GM12892 (cell line): Measurements from ENCODE around the gene VPS33B.

Experiments used
- DNase-seq: peaks from one replicate; pipeline ENCODE4 v3.0.0; 2011; ENCODE audit not compliant: insufficient read length
- FAIRE-seq: peaks from 2 replicates; lab custom pipeline; 2011; peaks lifted over from hg19 to GRCh38; lab: Jason Lieb, UNC
- POLR2A ChIP-seq: IDR thresholded peaks from 2 replicates; pipeline ENCODE4 v1.6.1; 2011; ENCODE audit warnings: low read depth, low read length, control low read depth
- POLR2AphosphoS5 ChIP-seq: IDR thresholded peaks from 2 replicates; pipeline ENCODE4 v1.6.1; 2011; ENCODE audit warnings: low read depth, low read length, control low read depth
- TAF1 ChIP-seq: IDR thresholded peaks from 2 replicates; pipeline ENCODE4 v1.6.1; 2011; ENCODE audit warnings: low read depth, mild to moderate bottlenecking, control low read depth, low read length, borderline replicate concordance

Gene VPS33B

GRCh38 chr15:90953947-90954711, 68.3 kb downstream of the VPS33B start:
- no peak for TF ChIP-seq POLR2A
- TF ChIP-seq TAF1: no peak
- no peak for TF ChIP-seq POLR2AphosphoS5
- no peak for FAIRE-seq
- DNase-seq: no peak

- DNase-seq (no peak), FAIRE-seq (no peak)
Measured at GRCh38 chr15:90952901-90953677, 69.3 kb downstream of the VPS33B start.

GRCh38 chr15:90950676-90951075, 71.7 kb downstream of the VPS33B start:
- FAIRE-seq (no peak), DNase-seq (no peak)
- TF ChIP-seq POLR2A: no peak
- TF ChIP-seq TAF1: no peak
- no peak for TF ChIP-seq POLR2AphosphoS5

More at GRCh38 chr15:90952901-90953677, 69.3 kb downstream of the VPS33B start:
- TF ChIP-seq POLR2AphosphoS5 (no peak), POLR2A (no peak), TAF1 (no peak)

- DNase-seq (no peak), FAIRE-seq (no peak)
- TF ChIP-seq POLR2A (no peak), TAF1 (no peak)
Measured at GRCh38 chr15:90949979-90950675, 72.3 kb downstream of the VPS33B start.
